Glutamatergic neuron (in vitro differentiated cells): Measurements from ENCODE around the gene TJP1. TPM values are rescaled to one million over a fixed set of nuclear protein-coding genes. Genes with fewer than 3 reads are reported as not detected.

Experiments used
- DNase-seq: peaks from one replicate; pipeline ENCODE4 v3.0.0; 2022
- H3K27ac Mint-ChIP-seq: one replicate; pipeline ENCODE4 v1.8.0; 2020; ENCODE audit warnings: mild to moderate bottlenecking, mixed read lengths, inconsistent platforms; ENCODE audit not compliant: unreplicated experiment
- H3K27me3 Mint-ChIP-seq: one replicate; pipeline ENCODE4 v1.8.0; 2020; ENCODE audit warnings: mild to moderate bottlenecking, moderate library complexity, mixed read lengths, inconsistent platforms; ENCODE audit not compliant: unreplicated experiment
- H3K36me3 Mint-ChIP-seq: one replicate; pipeline ENCODE4 v1.8.0; 2020; ENCODE audit warnings: mild to moderate bottlenecking, mixed read lengths, inconsistent platforms; ENCODE audit not compliant: unreplicated experiment
- H3K4me1 Mint-ChIP-seq: one replicate; pipeline ENCODE4 v1.8.0; 2020; ENCODE audit warnings: mild to moderate bottlenecking, low read depth, mixed read lengths, inconsistent platforms; ENCODE audit not compliant: unreplicated experiment
- H3K4me3 Mint-ChIP-seq: one replicate; pipeline ENCODE4 v1.8.0; 2020; ENCODE audit warnings: mild to moderate bottlenecking, mixed read lengths, inconsistent platforms; ENCODE audit not compliant: unreplicated experiment
- H3K9me3 Mint-ChIP-seq: one replicate; pipeline ENCODE4 v1.8.0; 2020; ENCODE audit warnings: mild to moderate bottlenecking, moderate library complexity, mixed read lengths, inconsistent platforms; ENCODE audit not compliant: unreplicated experiment
- total RNA-seq: library from RNA; stranded (reverse); fragmentation: NEBNext Ultra II Directional; extraction: Animal tissue kit (Norgen Biotek cat#: 25700); gene quantifications from one replicate; pipeline ENCODE4 v1.2.1, GENCODE V29; 2021; ENCODE audit not compliant: unreplicated experiment
- TF ChIP-seq, protein P1 (sequence below): fragments of 200-600 bp; sonication (generic); IDR thresholded peaks from one replicate; pipeline ENCODE4 v1.5.0; 2021; ENCODE audit not compliant: partially characterized antibody, unreplicated experiment

TJP1 gene
- total RNA-seq, 1 donor from 2014 or later, result 129 TPM

DNA sequence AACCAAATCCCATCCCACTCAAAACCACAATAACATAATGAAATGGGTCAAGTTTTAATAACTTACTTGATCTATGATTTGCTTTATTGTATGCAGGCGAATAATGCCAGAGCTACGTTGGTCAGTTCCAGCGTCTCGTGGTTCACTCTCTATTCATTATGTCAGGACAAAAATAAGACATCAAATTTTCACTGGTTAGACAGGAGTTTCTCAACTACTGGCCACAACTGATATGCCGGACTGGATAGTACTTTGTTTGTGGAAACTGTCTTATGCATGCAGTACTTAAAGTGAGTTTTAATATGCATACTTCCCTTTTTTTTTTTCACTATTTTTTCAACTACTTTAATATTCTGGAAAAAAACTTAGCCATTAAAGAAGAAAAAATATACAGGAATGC lies 94.4 kb downstream of the TJP1 start:
- no peak for DNase-seq
- Mint-ChIP-seq H3K9me3 (peaks cover 9% of the 10 kb centered on the region), H3K36me3 (peaks cover 22% of the 10 kb centered on the region), H3K4me1 (no peaks in the 10 kb centered on the region), H3K27me3 (peaks cover 5% of the 10 kb centered on the region), H3K27ac (no peak overlapping the region), H3K4me3 (no peak overlapping the region)
- TF ChIP-seq, protein P1, sequence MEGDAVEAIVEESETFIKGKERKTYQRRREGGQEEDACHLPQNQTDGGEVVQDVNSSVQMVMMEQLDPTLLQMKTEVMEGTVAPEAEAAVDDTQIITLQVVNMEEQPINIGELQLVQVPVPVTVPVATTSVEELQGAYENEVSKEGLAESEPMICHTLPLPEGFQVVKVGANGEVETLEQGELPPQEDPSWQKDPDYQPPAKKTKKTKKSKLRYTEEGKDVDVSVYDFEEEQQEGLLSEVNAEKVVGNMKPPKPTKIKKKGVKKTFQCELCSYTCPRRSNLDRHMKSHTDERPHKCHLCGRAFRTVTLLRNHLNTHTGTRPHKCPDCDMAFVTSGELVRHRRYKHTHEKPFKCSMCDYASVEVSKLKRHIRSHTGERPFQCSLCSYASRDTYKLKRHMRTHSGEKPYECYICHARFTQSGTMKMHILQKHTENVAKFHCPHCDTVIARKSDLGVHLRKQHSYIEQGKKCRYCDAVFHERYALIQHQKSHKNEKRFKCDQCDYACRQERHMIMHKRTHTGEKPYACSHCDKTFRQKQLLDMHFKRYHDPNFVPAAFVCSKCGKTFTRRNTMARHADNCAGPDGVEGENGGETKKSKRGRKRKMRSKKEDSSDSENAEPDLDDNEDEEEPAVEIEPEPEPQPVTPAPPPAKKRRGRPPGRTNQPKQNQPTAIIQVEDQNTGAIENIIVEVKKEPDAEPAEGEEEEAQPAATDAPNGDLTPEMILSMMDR, result no peak

DNA sequence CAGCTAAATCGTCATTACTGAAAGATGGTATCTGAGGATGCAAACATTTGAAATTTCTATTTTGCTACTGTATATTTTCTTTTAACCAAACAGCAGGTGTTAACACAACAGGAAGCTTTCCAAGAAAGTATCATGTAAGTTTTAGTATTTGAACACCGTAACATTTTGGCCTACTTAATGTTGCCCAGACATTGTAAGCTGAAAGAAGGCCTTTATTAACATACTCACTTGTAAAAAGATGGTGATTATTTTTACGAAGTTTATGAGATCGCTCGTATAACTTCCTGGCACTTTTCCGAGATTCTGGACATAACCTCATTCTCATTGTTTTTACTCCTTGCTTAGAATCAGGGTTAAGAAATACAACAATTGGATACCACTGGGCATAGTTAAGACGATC lies 95.7 kb downstream of the TJP1 start:
- peaks cover 5% of the 10 kb centered on the region for H3K27me3 Mint-ChIP-seq
- TF ChIP-seq, protein P1, result no peak
- H3K4me1 Mint-ChIP-seq, result no peaks in the 10 kb centered on the region
- H3K4me3 Mint-ChIP-seq, result no peak overlapping the region
- H3K9me3 Mint-ChIP-seq, result peaks cover 13% of the 10 kb centered on the region
- DNase-seq, result no peak
- H3K27ac Mint-ChIP-seq, result no peak overlapping the region
- peaks cover 35% of the 10 kb centered on the region for H3K36me3 Mint-ChIP-seq

DNA sequence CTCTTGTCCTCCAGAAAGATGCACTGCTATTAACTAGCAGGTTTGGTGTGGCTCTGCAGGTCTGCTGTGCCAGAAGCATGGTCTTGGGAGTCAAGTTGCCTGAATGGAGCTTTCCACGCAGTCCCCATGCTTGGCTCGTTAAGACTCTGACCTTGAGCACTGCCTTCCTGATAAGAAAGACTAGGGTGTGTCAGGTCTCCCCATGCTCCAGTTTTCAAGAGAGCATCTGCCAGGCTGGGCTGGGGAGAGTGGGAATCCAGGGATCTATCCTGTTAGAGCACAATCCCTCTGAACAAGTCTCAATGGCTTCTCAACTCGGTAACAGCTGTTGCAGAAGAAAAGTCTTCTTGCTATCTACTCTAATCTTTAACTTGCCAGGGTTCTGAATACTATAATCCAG lies 98.2 kb downstream of the TJP1 start:
- H3K4me3 Mint-ChIP-seq, result no peak overlapping the region
- H3K36me3 Mint-ChIP-seq, result peaks cover 54% of the 10 kb centered on the region
- H3K9me3 Mint-ChIP-seq, result peaks cover 12% of the 10 kb centered on the region
- no peaks in the 10 kb centered on the region for H3K4me1 Mint-ChIP-seq
- H3K27me3 Mint-ChIP-seq, result peaks cover 2% of the 10 kb centered on the region
- H3K27ac Mint-ChIP-seq, result no peak overlapping the region
- TF ChIP-seq, protein P1, result no peak
- DNase-seq, result no peak

DNA sequence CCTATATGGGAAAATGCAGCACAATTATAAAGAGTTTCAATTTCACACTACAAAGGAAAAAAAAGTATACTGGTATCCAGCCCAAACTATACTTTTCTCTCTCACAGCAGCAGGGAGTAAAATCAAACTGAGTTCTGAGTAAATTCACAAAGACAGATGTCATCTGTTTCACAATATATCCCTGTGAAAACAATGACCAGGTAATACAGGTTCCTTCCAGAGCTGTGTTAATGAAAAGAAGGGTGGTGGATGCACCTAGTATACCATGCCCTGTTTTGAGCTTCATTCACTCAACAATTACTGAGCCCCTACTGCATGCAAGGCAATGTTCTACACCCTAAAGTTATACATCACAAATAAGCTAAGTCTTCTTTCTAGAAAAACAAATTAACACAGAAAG lies 108.5 kb downstream of the TJP1 start:
- peaks cover 3% of the 10 kb centered on the region for H3K9me3 Mint-ChIP-seq
- H3K27ac Mint-ChIP-seq, result no peak overlapping the region
- peaks cover 4% of the 10 kb centered on the region for H3K36me3 Mint-ChIP-seq
- no peaks in the 10 kb centered on the region for H3K27me3 Mint-ChIP-seq
- no peaks in the 10 kb centered on the region for H3K4me1 Mint-ChIP-seq
- TF ChIP-seq, protein P1, result no peak
- H3K4me3 Mint-ChIP-seq, result no peak overlapping the region
- no peak for DNase-seq

DNA sequence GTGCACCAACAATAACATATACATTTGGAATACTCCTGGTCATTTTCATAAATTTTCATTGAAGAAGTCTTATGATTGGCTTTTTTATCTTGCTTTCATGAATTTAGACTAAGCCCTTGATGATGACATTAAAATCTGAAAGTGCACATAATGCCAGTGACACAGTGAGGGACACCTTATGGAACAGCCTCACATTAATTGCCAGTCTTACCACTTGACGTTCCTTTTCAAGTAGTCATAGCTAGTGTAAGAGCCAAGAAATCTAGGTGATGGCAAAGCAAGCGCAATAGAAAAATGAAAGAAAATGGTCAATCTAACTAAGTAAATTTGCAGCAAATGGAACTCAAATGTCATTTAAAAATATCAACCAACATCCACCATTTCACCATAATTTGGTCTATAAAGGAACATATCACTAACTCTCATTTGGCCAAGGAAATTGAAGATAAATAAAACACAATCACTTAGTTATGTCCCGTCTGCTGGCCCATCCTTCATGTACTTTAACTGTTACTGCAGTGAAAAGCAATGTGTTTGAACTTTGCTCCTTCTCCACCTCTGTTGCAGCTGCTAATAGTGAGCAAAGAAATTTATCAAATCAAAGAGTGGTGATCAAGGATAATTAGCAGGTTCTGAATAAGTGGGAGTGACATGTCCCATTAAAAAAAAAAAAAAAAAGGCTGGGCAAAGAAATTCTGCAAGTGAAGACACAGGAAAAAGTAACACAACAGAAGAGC lies 110.0 kb downstream of the TJP1 start:
- no peaks in the 10 kb centered on the region for H3K4me1 Mint-ChIP-seq
- H3K27ac Mint-ChIP-seq, result no peak overlapping the region
- DNase-seq, result no peak
- peaks cover 1% of the 10 kb centered on the region for H3K9me3 Mint-ChIP-seq
- H3K36me3 Mint-ChIP-seq, result no peaks in the 10 kb centered on the region
- H3K4me3 Mint-ChIP-seq, result no peak overlapping the region
- H3K27me3 Mint-ChIP-seq, result no peaks in the 10 kb centered on the region
- TF ChIP-seq, protein P1, result no peak
